ENCODE data around the gene ZNF358. TPM values are rescaled to one million over a fixed set of nuclear protein-coding genes. Genes with fewer than 3 reads are reported as not detected.

Gene ZNF358
- total and polyA plus RNA-seq, 2 of the 13 experiments (the other 11 are each of a cell fraction or from before 2014, with no cell fraction given): 9.1 to 37.0 TPM

- Histone ChIP-seq H4K20me1 (ENCODE audit: insufficient read depth, low read length) (no peaks in the 10 kb centered on the region), H2AFZ (ENCODE audit: low read length) (no peak overlapping the region), H3K27ac (ENCODE audit: extremely low read length, insufficient read depth, low read length) (no peak overlapping the region), H3K79me2 (ENCODE audit: insufficient read depth, low read length) (no peaks in the 10 kb centered on the region), H3K27me3 (ENCODE audit: control insufficient read depth in 1 of 2, insufficient read depth in 2 of 2, low read length in 2 of 2) (no peaks in the 10 kb centered on the region), H3K9ac (ENCODE audit: insufficient read depth, low read depth, low read length) (no peak overlapping the region), H3K4me2 (ENCODE audit: low read depth, low read length) (no peak overlapping the region), H3K36me3 (replicated peaks in 1 of 2; ENCODE audit: control insufficient read depth in 1 of 2, insufficient read depth in 2 of 2, low read length in 2 of 2) (peaks cover 1 to 8% of the 10 kb centered on the region in 2 experiments; a peak in 4 of 5 replicates), H3K9me3 (ENCODE audit: low read length) (no peaks in the 10 kb centered on the region), H3K4me1 (ENCODE audit: insufficient read depth, low read length) (no peaks in the 10 kb centered on the region), H3K4me3 (replicated peaks in 1 of 3; ENCODE audit: insufficient read depth in 1 of 3, low read depth in 2 of 3, low read length in 3 of 3) (no peak overlapping the region)
- no TSS peak for BruUV-seq (replicated peaks)
- no peak for TF ChIP-seq MTA1 (CRISPR knock-in tag; IDR thresholded peaks at IDR 0.05; ENCODE audit: borderline replicate concordance)
- no peak for TF ChIP-seq POGZ (CRISPR knock-in tag; IDR thresholded peaks at IDR 0.05)
- TF ChIP-seq SMARCE1 (IDR thresholded peaks at IDR 0.05; ENCODE audit: borderline replicate concordance): no peak
- no peak for TF ChIP-seq ZNF547 (CRISPR knock-in tag; IDR thresholded peaks at IDR 0.05)
- no peak for TF ChIP-seq XRCC5 (optimal IDR thresholded peaks at IDR 0.05; ENCODE audit: low read length)
- TF ChIP-seq ZNF124 (CRISPR knock-in tag; IDR thresholded peaks at IDR 0.05): no peak
- TF ChIP-seq ZNF530 (CRISPR knock-in tag; IDR thresholded peaks at IDR 0.05; ENCODE audit: low read depth): no peak
- no peak for TF ChIP-seq NFE2L2 (IDR thresholded peaks at IDR 0.05; ENCODE audit: low read length)
- no peak for TF ChIP-seq SAFB2 (CRISPR knock-in tag; IDR thresholded peaks at IDR 0.05; ENCODE audit: borderline replicate concordance, low read depth)
- no peak for TF ChIP-seq ZNF549 (CRISPR knock-in tag; IDR thresholded peaks at IDR 0.05)
- no peak for TF ChIP-seq TFDP2 (CRISPR knock-in tag; IDR thresholded peaks at IDR 0.05)
- no peak for TF ChIP-seq SMC3 (IDR thresholded peaks at IDR 0.05; ENCODE audit: low read length)
- no peak for TF ChIP-seq NFATC3 (CRISPR knock-in tag; IDR thresholded peaks at IDR 0.05)
- TF ChIP-seq ZNF253 (CRISPR knock-in tag; IDR thresholded peaks at IDR 0.05; ENCODE audit: borderline replicate concordance): no peak
- no peak for TF ChIP-seq TRAFD1 (CRISPR knock-in tag; IDR thresholded peaks at IDR 0.05; ENCODE audit: borderline replicate concordance)
- no peak for TF ChIP-seq UBTF (CRISPR knock-in tag; IDR thresholded peaks at IDR 0.05)
- TF ChIP-seq CBX2 (IDR thresholded peaks at IDR 0.05; ENCODE audit: low read depth, low read length): no peak
- no peak for TF ChIP-seq CBX2 (CRISPR knock-in tag; IDR thresholded peaks at IDR 0.05; ENCODE audit: low read depth)
- TF ChIP-seq ZNF574 (CRISPR knock-in tag; IDR thresholded peaks at IDR 0.05): no peak
- DNase-seq (ENCODE audit: low spot score) (no peak), FAIRE-seq (no peak), ATAC-seq (no peak)
- in situ Hi-C loops (cut with HindIII; ENCODE audit: extremely low pct_ligation_motif_present, low pct_unique_long_range_greater_than_20kb): no loop called here
- WGBS (ENCODE audit: low lambda C conversion rate): 100% methylated on average over 6 of the region's 15 CpGs
- ChIA-PET CTCF (ENCODE audit: low intra/inter-chr PET ratio, low total read pairs) (no interaction called here), POLR2A (no interaction called here)
- intact Hi-C loops (cut with micrococcal nuclease; ENCODE audit: unreplicated experiment): no loop called here
These were observed 25.5 kb downstream of the ZNF358 start for GRCh38 chr19:7541475-7541824.

Measured in HepG2 (cell line).